ENCODE results near the gene SLC7A5. TPM values are rescaled to one million over a fixed set of nuclear protein-coding genes. Genes with fewer than 3 reads are reported as not detected.
"Not testable (repeated sequence)": the region's sequence is repeated elsewhere in the genome, so short reads cannot be mapped to it uniquely, and the experiment has no call there.

Gene SLC7A5
- total RNA-seq, 2 donors from 2014 or later = 8.4 to 18.4 TPM

DNA sequence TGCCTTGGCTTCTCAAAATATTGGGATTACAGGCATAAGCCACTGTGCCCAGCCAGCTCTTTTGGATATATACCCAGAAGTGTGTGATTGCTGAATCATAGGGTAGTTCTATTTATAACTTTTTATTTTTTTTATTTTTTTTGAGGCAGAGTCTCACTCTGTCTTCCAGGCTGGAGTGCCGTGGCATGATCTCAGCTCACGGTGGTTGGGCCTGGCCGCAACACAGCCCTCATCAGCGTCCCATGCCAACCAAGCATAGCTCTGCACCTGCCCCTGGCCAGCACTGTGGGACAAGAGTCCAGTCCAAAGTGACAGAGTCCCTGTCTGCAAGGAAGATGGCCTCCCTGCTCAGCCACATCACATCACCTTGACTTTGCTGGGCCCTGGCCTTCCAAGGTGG is 24.7 kb upstream of the SLC7A5 start:
- DNase-seq; intact Hi-C loops (cut with DNase I): not testable (repeated sequence)
- ATAC-seq = peak; percentile 83 to 94

- intact Hi-C loops (cut with DNase I) = no loop called here
- no peak for ATAC-seq
Measured at GRCh38 chr16:87891764-87892163, 22.5 kb upstream of the SLC7A5 start.

DNA sequence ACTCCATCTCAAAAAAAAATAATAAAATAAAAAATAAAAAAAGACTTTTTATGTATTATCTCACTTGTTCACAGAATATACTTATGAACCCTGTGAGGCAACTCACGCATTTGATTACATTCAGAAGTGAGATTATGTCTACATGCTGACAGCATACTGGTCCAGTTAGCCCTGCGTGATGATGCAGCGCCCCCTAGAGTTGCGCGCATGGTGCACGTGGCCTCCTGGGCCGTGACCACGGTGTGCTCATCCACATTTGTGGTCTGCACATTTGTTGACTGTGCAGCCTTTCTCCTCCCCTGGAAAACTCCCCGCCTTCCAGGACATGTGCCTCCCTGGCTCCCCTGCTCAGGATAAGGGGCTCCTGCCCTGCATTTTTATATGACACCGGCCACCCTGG is 20.5 kb upstream of the SLC7A5 start:
- DNase-seq; intact Hi-C loops (cut with DNase I); ATAC-seq: not testable (repeated sequence)

More at GRCh38 chr16:87891764-87892163, 22.5 kb upstream of the SLC7A5 start:
- no peak for DNase-seq

- intact Hi-C loops (cut with DNase I); DNase-seq; ATAC-seq: not testable (repeated sequence)
Measured at GRCh38 chr16:87888346-87888745, 19.0 kb upstream of the SLC7A5 start.

- intact Hi-C loops (cut with DNase I); ATAC-seq; DNase-seq: not testable (repeated sequence)
Measured at GRCh38 chr16:87887931-87888330, 18.6 kb upstream of the SLC7A5 start.

DNA sequence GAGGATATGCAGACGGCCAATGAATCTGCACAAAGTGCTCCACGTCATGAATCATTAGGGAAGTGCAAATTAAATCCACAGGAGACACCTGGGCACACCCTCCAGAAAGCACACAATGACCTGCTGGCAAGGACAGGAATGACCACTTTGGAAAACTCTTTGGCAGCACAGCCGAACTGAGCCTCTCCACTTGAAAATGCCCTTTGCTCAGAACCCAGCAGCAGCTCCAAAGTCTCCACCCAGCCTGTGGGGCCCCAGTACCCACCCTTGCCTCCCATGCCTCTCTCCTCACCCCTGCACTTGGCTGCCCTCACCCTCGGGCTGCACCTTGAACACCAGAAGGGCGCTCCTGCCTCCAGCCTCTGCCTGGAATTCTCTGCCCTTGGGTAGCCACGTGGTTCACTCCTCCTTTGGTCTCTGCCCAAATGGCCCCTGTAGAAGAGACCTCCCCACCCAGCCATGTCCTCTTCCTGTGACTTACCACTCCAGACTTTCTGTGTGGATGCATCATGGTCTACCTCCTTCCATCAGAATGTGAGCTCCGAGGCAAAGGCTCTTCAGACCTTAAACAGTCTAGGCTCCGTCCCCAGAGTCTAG is 16.2 kb upstream of the SLC7A5 start:
- ATAC-seq = peak; percentile 40 to 72
- DNase-seq; intact Hi-C loops (cut with DNase I): not testable (repeated sequence)

- DNase-seq = no peak
- intact Hi-C loops (cut with DNase I) = no loop called here
- no peak for ATAC-seq
Measured at GRCh38 chr16:87882436-87883019, 13.2 kb upstream of the SLC7A5 start.

DNA sequence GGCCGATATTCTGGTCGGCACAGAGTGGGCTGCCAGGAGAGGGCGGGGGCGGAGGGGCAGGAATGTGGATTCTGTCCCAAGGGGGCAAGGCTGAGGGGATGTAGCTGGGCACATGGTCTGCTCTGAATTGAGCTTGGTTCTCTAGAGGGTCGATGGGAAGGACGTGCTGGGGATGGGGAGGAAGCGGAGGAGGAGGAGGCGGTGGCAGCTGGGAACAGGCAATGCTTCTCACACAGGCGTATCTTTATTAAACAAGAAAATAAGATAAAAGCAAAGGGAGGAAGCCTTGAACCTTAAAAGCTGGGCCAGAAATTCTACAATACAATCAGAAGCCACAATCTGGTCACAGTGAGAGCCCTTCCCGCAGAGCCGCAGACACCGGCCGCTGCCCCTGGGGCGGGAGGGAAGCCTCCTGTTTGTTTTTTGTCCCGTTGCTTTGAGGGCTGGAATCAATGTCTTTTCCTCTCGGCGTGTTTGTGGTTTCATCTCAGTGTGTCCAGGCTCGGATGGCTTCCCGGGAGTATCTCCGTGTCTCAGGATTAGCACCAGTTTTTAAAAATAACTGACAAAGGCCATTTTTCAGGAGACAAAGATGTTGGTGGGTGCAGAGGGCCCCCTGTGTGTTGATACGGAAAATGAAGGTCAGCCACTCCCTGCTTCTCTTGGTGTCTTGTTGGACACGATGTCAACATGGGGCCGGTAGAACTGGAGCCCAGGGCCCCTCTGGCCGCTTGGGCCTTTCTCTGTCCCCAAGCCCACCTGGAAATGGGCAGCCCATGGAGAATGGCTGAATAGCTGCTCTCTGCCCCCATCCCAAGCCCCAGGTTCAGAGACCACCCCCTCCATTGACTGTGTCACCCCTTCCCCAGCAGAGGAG is 12.3 kb upstream of the SLC7A5 start:
- no peak for DNase-seq
- intact Hi-C loops (cut with DNase I) = no loop called here
- peak in 1 of 2 donors; percentile 30 for ATAC-seq

- ATAC-seq = no peak
Measured at GRCh38 chr16:87880117-87880696, 10.9 kb upstream of the SLC7A5 start.

DNA sequence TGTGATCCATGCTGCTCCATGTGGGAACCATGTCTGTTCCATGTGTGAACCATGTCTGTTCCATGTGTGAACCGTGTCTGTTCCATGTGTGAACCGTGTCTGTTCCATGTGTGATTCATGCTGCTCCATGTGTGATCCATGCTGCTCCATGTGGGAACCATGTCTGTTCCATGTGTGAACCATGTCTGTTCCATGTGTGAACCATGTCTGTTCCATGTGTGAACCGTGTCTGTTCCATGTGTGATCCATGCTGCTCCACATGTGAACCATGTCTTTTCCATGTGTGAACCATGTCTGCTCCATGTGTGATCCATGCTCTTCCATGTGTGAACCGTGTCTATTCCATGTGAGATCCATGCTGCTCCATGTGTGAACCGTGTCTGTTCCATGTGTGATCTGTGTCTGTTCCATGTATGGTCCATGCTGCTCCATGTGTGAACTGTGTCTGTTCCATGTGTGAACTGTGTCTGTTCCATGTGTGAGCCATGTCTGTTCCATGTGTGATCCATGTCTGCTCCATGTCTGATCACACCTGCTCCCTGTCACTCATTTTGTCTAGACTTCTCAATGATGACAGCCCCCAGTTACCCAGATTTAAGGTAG is 10.2 kb upstream of the SLC7A5 start:
- ATAC-seq; intact Hi-C loops (cut with DNase I): not testable (repeated sequence)

More at GRCh38 chr16:87880117-87880696, 10.9 kb upstream of the SLC7A5 start:
- intact Hi-C loops (cut with DNase I) = no loop called here
- no peak for DNase-seq

DNA sequence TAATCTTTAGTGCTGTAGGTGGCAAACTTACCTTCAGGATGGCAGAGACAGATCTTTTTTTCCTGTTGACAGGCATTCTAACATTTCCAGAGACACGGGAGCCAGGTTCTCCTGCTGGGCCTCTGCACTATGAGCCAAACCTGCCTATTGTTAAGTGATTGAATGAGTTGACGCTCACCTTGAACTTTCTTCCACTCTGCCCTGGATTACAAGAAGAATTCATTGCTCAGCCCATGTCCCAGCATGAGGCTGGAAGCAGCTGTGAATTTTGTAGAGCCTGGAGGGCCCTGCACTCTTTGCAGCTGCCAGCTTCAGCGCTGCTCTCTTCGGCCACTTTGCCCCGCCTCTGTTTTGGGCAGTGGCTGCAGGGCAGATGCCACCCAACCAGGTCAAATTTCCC is 9.4 kb upstream of the SLC7A5 start:
- DNase-seq = no peak
- no peak for ATAC-seq
- intact Hi-C loops (cut with DNase I) = no loop called here

More for the DNA sequence above, 10.2 kb upstream of the SLC7A5 start:
- not testable (repeated sequence) for DNase-seq

- no peak for DNase-seq
- intact Hi-C loops (cut with DNase I) = no loop called here
- no peak for ATAC-seq
Measured at GRCh38 chr16:87877942-87878507, 8.7 kb upstream of the SLC7A5 start.

DNA sequence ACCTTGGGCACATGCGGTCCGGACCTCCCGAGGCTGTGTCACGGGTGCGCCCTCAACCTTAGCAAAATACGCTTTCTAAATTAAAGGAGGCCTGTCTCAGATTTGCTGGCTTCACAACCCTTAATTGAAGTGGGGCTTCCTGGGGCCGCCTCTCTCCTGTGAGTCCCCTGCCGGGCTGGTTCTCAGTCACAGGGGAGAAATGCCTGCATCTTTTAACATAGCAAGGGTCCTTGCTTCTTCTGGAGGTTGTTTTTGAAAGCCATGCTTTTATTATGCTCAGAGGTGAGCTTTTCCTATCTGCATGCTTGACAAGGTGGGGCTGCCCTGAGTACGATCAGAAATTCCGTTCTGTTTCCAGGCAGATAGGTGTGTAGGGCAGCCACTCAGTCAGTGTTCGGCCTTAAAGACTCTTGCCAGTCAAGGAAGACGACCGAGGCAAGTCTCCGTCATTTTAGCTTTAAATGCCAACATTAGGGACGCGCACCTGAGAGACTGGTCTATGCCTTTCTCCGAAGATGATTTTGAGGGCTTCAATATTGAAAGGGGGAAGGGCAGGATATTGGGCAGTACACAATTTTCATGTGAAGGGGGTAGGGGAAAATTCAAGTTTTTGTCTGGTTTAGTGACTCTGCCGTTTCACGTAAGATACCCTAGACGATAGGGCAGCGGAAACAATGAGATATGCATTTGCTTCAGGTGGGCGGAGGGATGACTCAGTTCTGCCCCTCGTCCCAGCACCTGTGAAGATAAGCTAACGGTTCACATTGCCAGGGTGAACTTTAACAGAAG is 5.5 kb upstream of the SLC7A5 start:
- no peak for DNase-seq
- intact Hi-C loops (cut with DNase I) = no loop called here
- ATAC-seq = no peak

DNA sequence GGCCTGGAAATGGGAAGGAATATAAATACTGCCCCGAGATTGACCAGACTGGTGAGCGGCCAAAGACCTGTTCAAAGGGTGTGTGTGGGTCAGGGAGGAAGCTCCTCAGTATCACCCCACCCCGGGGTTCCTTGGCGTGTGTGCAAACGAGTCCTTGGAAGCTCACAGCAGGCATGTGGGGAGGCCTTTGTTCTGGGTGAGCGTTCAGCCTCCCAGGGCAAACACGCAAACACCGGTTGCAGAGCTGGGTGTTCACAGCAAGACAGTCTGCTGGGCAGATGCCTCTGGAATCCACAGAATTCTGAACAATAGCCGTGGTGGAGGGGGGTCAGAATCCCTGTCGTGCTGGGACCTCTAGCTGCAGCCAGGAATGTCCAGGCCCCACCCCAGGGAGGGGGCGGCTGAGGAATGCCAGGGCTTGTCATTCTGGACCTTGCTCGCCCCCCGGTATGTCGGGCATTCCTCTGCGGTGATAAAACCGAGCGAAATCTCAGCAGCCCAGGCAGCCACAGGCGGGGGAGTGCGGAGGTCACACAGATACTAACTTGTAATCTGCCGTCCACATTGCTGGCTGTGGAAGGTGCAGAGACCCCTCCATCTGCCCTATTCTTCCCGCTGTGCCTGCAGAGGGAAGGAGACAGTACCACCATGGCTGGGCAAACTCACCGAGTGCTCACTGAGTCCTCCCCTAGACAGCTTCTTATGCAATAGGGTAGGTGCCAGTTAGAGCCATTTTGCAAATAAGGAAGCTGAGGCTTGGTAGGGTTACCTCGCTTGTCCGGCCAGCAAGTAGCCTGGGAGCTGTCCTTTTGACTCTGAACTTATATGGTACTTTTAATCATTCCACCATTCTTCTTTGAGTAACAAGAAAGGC is 1.3 kb upstream of the SLC7A5 start:
- ATAC-seq = peak in 1 of 2 donors; percentile 1
- not testable (repeated sequence) for DNase-seq
- intact Hi-C loops (cut with DNase I) = loop anchor here (1.0 to 2.0 kb wide), 2 partner anchors 91 to 92 kb away; no protein-coding TSS in a partner anchor

DNA sequence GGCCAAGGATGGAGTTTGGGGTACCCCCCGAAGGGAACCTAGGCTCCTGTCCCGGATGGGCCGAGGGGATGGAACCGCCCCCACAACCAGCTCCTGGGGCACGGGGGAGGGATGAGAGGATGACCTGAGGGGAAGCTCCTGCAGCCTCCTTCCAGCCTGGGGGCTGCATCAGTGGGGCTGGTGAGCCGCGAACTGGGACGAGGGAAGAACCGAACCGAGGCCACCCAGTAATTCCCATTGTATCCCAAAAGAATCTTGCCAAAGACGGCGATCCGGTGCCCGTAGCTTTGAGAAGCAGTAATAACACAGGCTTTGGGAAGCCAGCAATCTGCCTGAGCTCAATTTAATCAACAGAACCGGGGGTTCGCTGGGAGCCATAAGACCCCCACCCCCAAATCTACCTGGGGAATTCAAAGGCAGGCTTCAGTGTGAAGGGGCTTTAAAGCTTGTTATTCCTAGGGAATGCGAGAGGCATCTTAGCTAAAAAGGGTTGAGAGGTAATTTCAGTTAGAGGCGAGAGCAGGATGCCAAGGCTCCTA is 641 bp upstream of the SLC7A5 start:
- ATAC-seq, DNase-seq: not testable (repeated sequence)
- intact Hi-C loops (cut with DNase I) = loop anchor here in 1 of 2 donors (2.0 kb wide), 1 partner anchor 91 kb away; no protein-coding TSS in a partner anchor

DNA sequence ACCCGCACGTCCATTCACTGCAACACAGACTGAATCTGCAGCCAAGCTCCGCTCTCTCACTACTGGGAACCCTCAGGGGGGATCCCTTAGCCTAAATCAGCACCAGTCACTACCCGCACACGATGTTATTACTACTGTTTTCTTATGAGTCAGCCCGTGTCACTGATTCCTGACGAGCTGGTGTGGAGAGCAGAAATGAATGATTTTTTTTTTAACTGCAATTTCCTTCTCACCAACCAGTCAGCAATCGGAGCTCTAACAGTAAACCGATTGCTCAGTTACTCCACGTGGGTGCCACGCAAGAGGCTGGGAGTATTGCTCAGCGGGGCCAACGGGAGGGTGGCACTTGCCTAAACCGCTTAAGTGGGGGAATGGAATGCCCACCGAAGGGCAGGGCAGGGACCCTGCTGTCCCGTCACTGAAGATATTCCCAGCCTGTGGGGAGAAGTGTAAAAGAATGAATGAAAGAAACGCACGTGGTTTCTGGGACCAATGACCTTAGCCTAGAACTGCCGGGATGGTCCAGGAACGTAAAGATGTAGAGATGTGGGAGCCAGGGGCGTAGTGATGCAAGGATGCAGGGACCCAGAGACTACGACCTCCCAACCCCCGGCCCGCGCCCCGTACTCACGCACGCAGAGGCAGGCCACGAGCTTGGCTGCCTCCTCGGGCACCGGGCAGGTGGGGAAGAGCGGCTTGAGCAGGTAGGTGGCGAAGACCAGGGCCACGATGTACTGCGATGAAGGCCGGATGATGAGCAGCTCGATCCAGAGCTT is 865 bp downstream of the SLC7A5 start:
- peak; percentile 10 to 28 for ATAC-seq
- DNase-seq; intact Hi-C loops (cut with DNase I): not testable (repeated sequence)

Data from left cardiac atrium (tissue), 4 donors.